OCI-LY1 (cell line): ENCODE measurements around the gene NKD1.

Experiments
- H2AFZ ChIP-seq: fragments of 200-600 bp; sonication (generic), shearing (Covaris generic); 2 replicates; pipeline ENCODE4 v1.6.0; 2014; ENCODE audit warnings: antibody characterized with exemption, mild to moderate bottlenecking, low read length
- H3F3A ChIP-seq: fragments of 200-600 bp; sonication (generic), shearing (Covaris generic); 2 replicates; pipeline ENCODE4 v1.6.0; 2014; ENCODE audit warnings: mild to moderate bottlenecking, antibody characterized with exemption, low read length, moderate library complexity; ENCODE audit not compliant: insufficient read depth
- H3K27ac ChIP-seq: fragments of 200-600 bp; sonication (generic); 2 replicates; pipeline ENCODE4 v1.5.1; 2014; ENCODE audit warnings: low read length, mixed run types, mild to moderate bottlenecking, low read depth; ENCODE audit not compliant: poor library complexity, severe bottlenecking
- H3K27me3 ChIP-seq: fragments of 200-600 bp; sonication (generic); 2 replicates; pipeline ENCODE4 v1.6.0; 2014; ENCODE audit warnings: antibody characterized with exemption, mild to moderate bottlenecking, low read length, moderate library complexity; ENCODE audit not compliant: insufficient read depth
- H3K36me3 ChIP-seq: fragments of 200-600 bp; sonication (generic); 2 replicates; pipeline ENCODE4 v1.6.1; 2014; ENCODE audit warnings: mild to moderate bottlenecking, antibody characterized with exemption, low read length, moderate library complexity, mixed read lengths; ENCODE audit not compliant: insufficient read depth
- H3K4me1 ChIP-seq: fragments of 200-600 bp; sonication (generic); 2 replicates; pipeline ENCODE4 v1.5.1; 2014; ENCODE audit warnings: mild to moderate bottlenecking, low read length, moderate library complexity; ENCODE audit not compliant: insufficient read depth, severe bottlenecking
- H3K4me2 ChIP-seq: fragments of 200-600 bp; sonication (generic), shearing (Covaris generic); 2 replicates; pipeline ENCODE4 v1.6.1; 2014; ENCODE audit warnings: low read length
- H3K4me3 ChIP-seq: fragments of 200-600 bp; sonication (generic); 2 replicates; pipeline ENCODE4 v1.5.1; 2014; ENCODE audit warnings: low read length, low read depth, mild to moderate bottlenecking, mixed read lengths; ENCODE audit not compliant: poor library complexity, severe bottlenecking
- H3K79me2 ChIP-seq: fragments of 200-600 bp; shearing (Covaris generic); 2 replicates; pipeline ENCODE4 v1.6.1; 2016; ENCODE audit warnings: mixed run types, low read length, mixed read lengths; ENCODE audit not compliant: insufficient read depth
- H3K9ac ChIP-seq: fragments of 200-600 bp; sonication (generic), shearing (Covaris generic); 2 replicates; pipeline ENCODE4 v1.6.1; 2014; ENCODE audit warnings: mild to moderate bottlenecking, low read length, mixed read lengths
- H3K9me2 ChIP-seq: fragments of 200-600 bp; sonication (generic), shearing (Covaris generic); 2 replicates; pipeline ENCODE4 v1.6.1; 2014; ENCODE audit warnings: low read depth, mild to moderate bottlenecking, low read length, mixed read lengths
- H3K9me3 ChIP-seq: fragments of 200-600 bp; shearing (Covaris generic); 2 replicates; pipeline ENCODE4 v1.6.1; 2014; ENCODE audit warnings: low read length, mixed read lengths
- H4K20me1 ChIP-seq: fragments of 200-600 bp; sonication (generic), shearing (Covaris generic); 2 replicates; pipeline ENCODE4 v1.6.0; 2016; ENCODE audit warnings: mild to moderate bottlenecking, low read length; ENCODE audit not compliant: insufficient read depth
- CTCF ChIP-seq: fragments of 200-600 bp; sonication (generic), shearing (Covaris generic); IDR thresholded peaks from 2 replicates; pipeline ENCODE4 v1.5.1; 2017; ENCODE audit warnings: mild to moderate bottlenecking, antibody characterized with exemption, low read length, moderate library complexity, mixed read lengths
- EZH2 ChIP-seq: fragments of 200-600 bp; sonication (generic), shearing (Covaris generic); IDR thresholded peaks from 2 replicates; pipeline ENCODE4 v1.8.0; 2017; ENCODE audit warnings: borderline replicate concordance, mixed run types, mild to moderate bottlenecking, antibody characterized with exemption, low read length, moderate library complexity, mixed read lengths

NKD1 gene

DNA sequence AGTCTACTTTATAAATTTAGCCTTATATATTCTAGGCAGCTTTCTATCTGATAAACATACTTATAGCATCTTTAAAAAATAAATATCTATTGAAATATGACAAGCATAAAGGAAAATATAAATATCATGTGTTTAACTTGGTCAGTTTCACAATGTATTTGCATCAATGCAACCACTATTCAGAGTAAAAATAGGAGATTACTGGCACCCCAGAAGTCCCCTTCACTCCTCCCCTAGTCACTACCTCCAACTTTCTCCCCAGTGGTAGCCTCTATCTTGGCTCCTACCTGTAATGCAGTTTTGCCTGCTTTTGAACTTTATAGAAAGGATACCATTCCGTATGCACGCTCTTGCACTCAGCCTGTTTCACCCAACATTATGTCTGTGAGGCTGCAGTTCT lies 142.0 kb downstream of the NKD1 start:
- no peak overlapping the region for H3K4me3 ChIP-seq
- no peaks in the 10 kb centered on the region for H4K20me1 ChIP-seq
- no peak for TF ChIP-seq EZH2
- no peak for TF ChIP-seq CTCF
- peaks cover 8% of the 10 kb centered on the region for H3K4me1 ChIP-seq
- H3K36me3 ChIP-seq: no peaks in the 10 kb centered on the region
- no peak overlapping the region for H3K27ac ChIP-seq
- H3F3A ChIP-seq: no peaks in the 10 kb centered on the region
- no peaks in the 10 kb centered on the region for H3K9me3 ChIP-seq
- H3K9ac ChIP-seq: no peak overlapping the region
- no peak overlapping the region for H2AFZ ChIP-seq
- 0 out of 2 replicates have a peak, but pooled peaks cover 5% of the 10 kb centered on the region for H3K27me3 ChIP-seq
- no peak overlapping the region for H3K4me2 ChIP-seq
- H3K79me2 ChIP-seq: no peaks in the 10 kb centered on the region
- H3K9me2 ChIP-seq: no peaks in the 10 kb centered on the region

DNA sequence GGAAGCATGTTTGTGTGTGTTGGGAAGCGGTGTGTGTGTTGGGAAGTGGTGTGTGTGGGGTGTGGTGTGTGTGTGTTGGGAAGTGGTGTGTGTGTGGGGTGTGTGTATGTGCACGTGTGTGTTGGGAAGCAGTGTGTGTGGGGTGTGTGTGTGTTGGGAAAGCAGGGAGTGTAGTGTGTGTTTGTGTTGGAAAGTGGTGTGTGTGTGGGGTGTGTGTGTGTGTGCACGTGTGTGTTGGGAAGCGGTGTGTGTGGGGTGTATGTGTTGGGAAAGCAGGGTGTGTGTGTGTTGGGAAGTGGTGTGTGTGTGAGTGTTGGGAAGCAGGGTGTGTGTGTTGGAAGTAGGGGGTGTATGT lies 144.4 kb downstream of the NKD1 start:
- Histone ChIP-seq H3K36me3 (no peaks in the 10 kb centered on the region), H2AFZ (no peak overlapping the region), H3K9me3 (no peaks in the 10 kb centered on the region), H4K20me1 (no peaks in the 10 kb centered on the region), H3K79me2 (no peaks in the 10 kb centered on the region), H3K4me2 (no peak overlapping the region), H3K4me3 (no peak overlapping the region), H3K27ac (no peak overlapping the region), H3K9me2 (no peaks in the 10 kb centered on the region), H3K9ac (no peak overlapping the region), H3K27me3 (0 out of 2 replicates have a peak, but pooled peaks cover 8% of the 10 kb centered on the region), H3K4me1 (no peaks in the 10 kb centered on the region), H3F3A (no peaks in the 10 kb centered on the region)
- no peak for TF ChIP-seq CTCF
- no peak for TF ChIP-seq EZH2

GRCh38 chr16:50692999-50693781 lies 145.0 kb downstream of the NKD1 start, which contains the start of gene NOD2:
Gene NOD2, plus strand, starts transcription at chr16:50693606. Its CDS starts 5,890 bp downstream, at chr16:50699496.
- Histone ChIP-seq H3K36me3 (no peaks in the 10 kb centered on the region), H3K27me3 (0 out of 2 replicates have a peak, but pooled peaks cover 8% of the 10 kb centered on the region), H3K9ac (no peak within 1 kb of the TSS), H3K4me1 (peaks cover 3% of the 10 kb centered on the region), H2AFZ (no peak within 1 kb of the TSS), H3K4me3 (no peak within 1 kb of the TSS), H3K4me2 (peak within 1 kb of the TSS; percentile 29; the same call in 1 of the 2 replicates), H3K79me2 (no peaks in the 10 kb centered on the region), H3K9me3 (no peaks in the 10 kb centered on the region), H3F3A (no peaks in the 10 kb centered on the region), H4K20me1 (no peaks in the 10 kb centered on the region), H3K9me2 (no peaks in the 10 kb centered on the region), H3K27ac (no peak within 1 kb of the TSS)
- TF ChIP-seq EZH2 (no peak), CTCF (no peak)
